ENCODE measurements around the gene ANKRD11.

GRCh38 chr16:89443727-89444084, 46.7 kb downstream of the ANKRD11 start:
- TF ChIP-seq ZNF274 (IDR thresholded peaks at IDR 0.05; ENCODE audit: low read depth, low read length) (no peak), YY1 (IDR thresholded peaks at IDR 0.05; ENCODE audit: extremely low read depth, insufficient replicate concordance, low read depth, low read length) (no peak), MAX (IDR thresholded peaks at IDR 0.05) (no peak), SP1 (IDR thresholded peaks at IDR 0.05; ENCODE audit: low read depth) (no peak), POLR2A (IDR thresholded peaks at IDR 0.05; ENCODE audit: borderline replicate concordance, extremely low read depth, insufficient read depth, insufficient read length) (no peak)
- TF ChIP-seq, protein P1, sequence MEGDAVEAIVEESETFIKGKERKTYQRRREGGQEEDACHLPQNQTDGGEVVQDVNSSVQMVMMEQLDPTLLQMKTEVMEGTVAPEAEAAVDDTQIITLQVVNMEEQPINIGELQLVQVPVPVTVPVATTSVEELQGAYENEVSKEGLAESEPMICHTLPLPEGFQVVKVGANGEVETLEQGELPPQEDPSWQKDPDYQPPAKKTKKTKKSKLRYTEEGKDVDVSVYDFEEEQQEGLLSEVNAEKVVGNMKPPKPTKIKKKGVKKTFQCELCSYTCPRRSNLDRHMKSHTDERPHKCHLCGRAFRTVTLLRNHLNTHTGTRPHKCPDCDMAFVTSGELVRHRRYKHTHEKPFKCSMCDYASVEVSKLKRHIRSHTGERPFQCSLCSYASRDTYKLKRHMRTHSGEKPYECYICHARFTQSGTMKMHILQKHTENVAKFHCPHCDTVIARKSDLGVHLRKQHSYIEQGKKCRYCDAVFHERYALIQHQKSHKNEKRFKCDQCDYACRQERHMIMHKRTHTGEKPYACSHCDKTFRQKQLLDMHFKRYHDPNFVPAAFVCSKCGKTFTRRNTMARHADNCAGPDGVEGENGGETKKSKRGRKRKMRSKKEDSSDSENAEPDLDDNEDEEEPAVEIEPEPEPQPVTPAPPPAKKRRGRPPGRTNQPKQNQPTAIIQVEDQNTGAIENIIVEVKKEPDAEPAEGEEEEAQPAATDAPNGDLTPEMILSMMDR (IDR thresholded peaks at IDR 0.05 in 2 of 3, conservative IDR thresholded peaks at IDR 0.05 in 1 of 3; ENCODE audit: borderline replicate concordance in 1 of 3, insufficient read depth in 1 of 3, low read depth in 2 of 3, low read length in 2 of 3) = no peak; a peak in 1 of 6 replicates
- TF ChIP-seq, protein P2, sequence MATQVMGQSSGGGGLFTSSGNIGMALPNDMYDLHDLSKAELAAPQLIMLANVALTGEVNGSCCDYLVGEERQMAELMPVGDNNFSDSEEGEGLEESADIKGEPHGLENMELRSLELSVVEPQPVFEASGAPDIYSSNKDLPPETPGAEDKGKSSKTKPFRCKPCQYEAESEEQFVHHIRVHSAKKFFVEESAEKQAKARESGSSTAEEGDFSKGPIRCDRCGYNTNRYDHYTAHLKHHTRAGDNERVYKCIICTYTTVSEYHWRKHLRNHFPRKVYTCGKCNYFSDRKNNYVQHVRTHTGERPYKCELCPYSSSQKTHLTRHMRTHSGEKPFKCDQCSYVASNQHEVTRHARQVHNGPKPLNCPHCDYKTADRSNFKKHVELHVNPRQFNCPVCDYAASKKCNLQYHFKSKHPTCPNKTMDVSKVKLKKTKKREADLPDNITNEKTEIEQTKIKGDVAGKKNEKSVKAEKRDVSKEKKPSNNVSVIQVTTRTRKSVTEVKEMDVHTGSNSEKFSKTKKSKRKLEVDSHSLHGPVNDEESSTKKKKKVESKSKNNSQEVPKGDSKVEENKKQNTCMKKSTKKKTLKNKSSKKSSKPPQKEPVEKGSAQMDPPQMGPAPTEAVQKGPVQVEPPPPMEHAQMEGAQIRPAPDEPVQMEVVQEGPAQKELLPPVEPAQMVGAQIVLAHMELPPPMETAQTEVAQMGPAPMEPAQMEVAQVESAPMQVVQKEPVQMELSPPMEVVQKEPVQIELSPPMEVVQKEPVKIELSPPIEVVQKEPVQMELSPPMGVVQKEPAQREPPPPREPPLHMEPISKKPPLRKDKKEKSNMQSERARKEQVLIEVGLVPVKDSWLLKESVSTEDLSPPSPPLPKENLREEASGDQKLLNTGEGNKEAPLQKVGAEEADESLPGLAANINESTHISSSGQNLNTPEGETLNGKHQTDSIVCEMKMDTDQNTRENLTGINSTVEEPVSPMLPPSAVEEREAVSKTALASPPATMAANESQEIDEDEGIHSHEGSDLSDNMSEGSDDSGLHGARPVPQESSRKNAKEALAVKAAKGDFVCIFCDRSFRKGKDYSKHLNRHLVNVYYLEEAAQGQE (IDR thresholded peaks at IDR 0.05; ENCODE audit: low read depth) = no peak

Data from HCT116 (cell line).